Hematopoietic multipotent progenitor cell treated with erythropoietin and hydrocortisone succinate and interleukin-3 and kit ligand, for 17 days (in vitro differentiated cells): ENCODE data around the gene CERS6.
"Not testable (repeated sequence)": the region's sequence is repeated elsewhere in the genome, so short reads cannot be mapped to it uniquely, and the experiment has no call there.

Source experiments
- DNase-seq: peaks from one replicate; pipeline ENCODE4 v3.0.0-alpha.2; 2015; ENCODE audit warnings: low spot score

CERS6 gene

GRCh38 chr2:168773719-168774521 lies 317.8 kb downstream of the CERS6 start:
- DNase-seq, result peak; percentile 86

GRCh38 chr2:168775837-168776236 lies 319.8 kb downstream of the CERS6 start:
- DNase-seq, result no peak

GRCh38 chr2:168780669-168781071 lies 324.6 kb downstream of the CERS6 start:
- no peak for DNase-seq

- DNase-seq, result no peak
Measured at GRCh38 chr2:168781191-168781817, 325.2 kb downstream of the CERS6 start.

- DNase-seq, result no peak
Measured at GRCh38 chr2:168782271-168782670, 326.2 kb downstream of the CERS6 start.

- no peak for DNase-seq
Measured at GRCh38 chr2:168784993-168785392, 328.9 kb downstream of the CERS6 start.

GRCh38 chr2:168787098-168787781 lies 331.2 kb downstream of the CERS6 start:
- DNase-seq, result no peak

GRCh38 chr2:168787782-168788376 lies 331.8 kb downstream of the CERS6 start:
- no peak for DNase-seq

GRCh38 chr2:168789776-168790175 lies 333.7 kb downstream of the CERS6 start:
- no peak for DNase-seq

- DNase-seq, result no peak
Measured at GRCh38 chr2:168790226-168790902, 334.3 kb downstream of the CERS6 start.

- not testable (repeated sequence) for DNase-seq
Measured at GRCh38 chr2:168791140-168791539, 335.1 kb downstream of the CERS6 start.

GRCh38 chr2:168793596-168793995 lies 337.5 kb downstream of the CERS6 start:
- DNase-seq, result no peak

GRCh38 chr2:168794968-168795367 lies 338.9 kb downstream of the CERS6 start:
- no peak for DNase-seq

GRCh38 chr2:168796090-168796577 lies 340.1 kb downstream of the CERS6 start:
- DNase-seq, result no peak

- DNase-seq, result no peak
Measured at GRCh38 chr2:168796583-168797285, 340.7 kb downstream of the CERS6 start.

- DNase-seq, result no peak
Measured at GRCh38 chr2:168797286-168797655, 341.2 kb downstream of the CERS6 start.

- DNase-seq, result no peak
Measured at GRCh38 chr2:168798076-168798887, 342.2 kb downstream of the CERS6 start.

- DNase-seq, result no peak
Measured at GRCh38 chr2:168798888-168799410, 342.9 kb downstream of the CERS6 start.

- no peak for DNase-seq
Measured at GRCh38 chr2:168801471-168801870, 345.4 kb downstream of the CERS6 start.
